IMR-90 (cell line): ENCODE results near the gene CDH13. TPM values are rescaled to one million over a fixed set of nuclear protein-coding genes. Genes with fewer than 3 reads are reported as not detected.

Source experiments
- ATAC-seq: fragments of 200-7000 bp; cut with Tn5 transposase; 2 replicates; pipeline ENCODE4 v1.9.1; 2020; ENCODE audit warnings: low read depth, mild to moderate bottlenecking, moderate library complexity
- BruUV-seq: library from RNA; stranded (reverse); fragments of 400-500 nt; replicated peaks from 2 replicates; lab custom pipeline; 2021; lab: Mats Ljungman, UMichigan
- CTCF ChIA-PET: fragments of 300-600 bp; formaldehyde crosslinking; extraction: SDS; loops from one replicate; lab custom pipeline; 2021; ENCODE audit warnings: antibody characterized with exemption; lab: Yijun Ruan, JAX
- POLR2A ChIA-PET: fragments of 300-600 bp; sonication (Branson Sonifier 250); formaldehyde crosslinking; loops from one replicate; lab custom pipeline; 2022; ENCODE audit warnings: antibody characterized with exemption; ENCODE audit not compliant: unreplicated experiment; lab: Charles Lee
- DNase-seq: peaks from one replicate; pipeline ENCODE4 v3.0.0; 2013
- H2AFZ ChIP-seq: replicated peaks from 2 replicates; pipeline ENCODE3; 2013; ENCODE audit warnings: low read length, mild to moderate bottlenecking; ENCODE audit not compliant: poor library complexity
- H2AK5ac ChIP-seq: 2 replicates; pipeline ENCODE4 v1.6.1; 2013; ENCODE audit warnings: low read depth, low read length, inconsistent platforms
- H2AK9ac ChIP-seq: replicated peaks from 2 replicates; pipeline ENCODE3; 2013; ENCODE audit warnings: mild to moderate bottlenecking, low read depth, low read length, moderate library complexity; ENCODE audit not compliant: poor library complexity
- H2BK120ac ChIP-seq: 2 replicates; pipeline ENCODE4 v1.6.1; 2013; ENCODE audit warnings: low read depth, low read length, inconsistent platforms
- H2BK15ac ChIP-seq: 3 replicates; pipeline ENCODE4 v1.6.1; 2013; ENCODE audit warnings: low read depth, low read length, inconsistent platforms
- H2BK20ac ChIP-seq: 2 replicates; pipeline ENCODE4 v1.6.1; 2013; ENCODE audit warnings: low read depth, mild to moderate bottlenecking, inconsistent platforms, low read length, moderate library complexity
- H2BK5ac ChIP-seq: 2 replicates; pipeline ENCODE4 v1.6.1; 2013; ENCODE audit warnings: mild to moderate bottlenecking, low read depth, low read length, inconsistent platforms; ENCODE audit not compliant: poor library complexity, severe bottlenecking
- H3K14ac ChIP-seq: replicated peaks from 2 replicates; pipeline ENCODE4 v1.6.1; 2013; ENCODE audit warnings: low read depth, low read length, inconsistent platforms
- H3K18ac ChIP-seq: 2 replicates; pipeline ENCODE4 v1.6.1; 2013; ENCODE audit warnings: low read depth, low read length, control low read depth
- H3K23ac ChIP-seq: 2 replicates; pipeline ENCODE4 v1.6.1; 2013; ENCODE audit warnings: low read depth, low read length, inconsistent platforms
- H3K27ac ChIP-seq: 2 replicates; pipeline ENCODE4 v1.5.1; 2013; ENCODE audit warnings: mild to moderate bottlenecking, control low read depth, low read length; ENCODE audit not compliant: insufficient read depth
- H3K27me3 ChIP-seq: 2 replicates; pipeline ENCODE4 v1.6.1; 2013; ENCODE audit warnings: low read length; ENCODE audit not compliant: control insufficient read depth, insufficient read depth
- H3K36me3 ChIP-seq: 2 replicates; pipeline ENCODE4 v1.6.1; 2013; ENCODE audit warnings: low read length, mixed read lengths; ENCODE audit not compliant: control insufficient read depth, insufficient read depth
- H3K4ac ChIP-seq: 2 replicates; pipeline ENCODE4 v1.6.1; 2013; ENCODE audit warnings: low read depth, low read length, inconsistent platforms
- H3K4me1 ChIP-seq: 2 replicates; pipeline ENCODE4 v1.6.1; 2013; ENCODE audit warnings: low read length, mixed read lengths; ENCODE audit not compliant: control insufficient read depth, insufficient read depth
- H3K4me2 ChIP-seq: 2 replicates; pipeline ENCODE4 v1.6.1; 2013; ENCODE audit warnings: low read depth, mild to moderate bottlenecking, control low read depth, low read length, moderate library complexity
- H3K4me3 ChIP-seq: 2 replicates; pipeline ENCODE4 v1.5.1; 2013; ENCODE audit warnings: low read depth, mild to moderate bottlenecking, control low read depth, low read length, moderate library complexity; ENCODE audit not compliant: insufficient read depth
- H3K56ac ChIP-seq: 2 replicates; pipeline ENCODE4 v1.6.1; 2013; ENCODE audit warnings: low read length, inconsistent platforms; ENCODE audit not compliant: insufficient read depth; ENCODE audit errors: extremely low read depth
- H3K79me1 ChIP-seq, 2 experiments: 2 replicates each; pipeline ENCODE4 v1.6.1; 2013; ENCODE audit warnings: low read length in 2 of 2, inconsistent platforms in 1 of 2, low read depth in 1 of 2
- H3K9ac ChIP-seq: 2 replicates; pipeline ENCODE4 v1.6.1; 2013; ENCODE audit warnings: low read depth, low read length, control low read depth
- H3K9me1 ChIP-seq: 2 replicates; pipeline ENCODE4 v1.6.1; 2013; ENCODE audit warnings: low read length, inconsistent platforms; ENCODE audit not compliant: insufficient read depth
- H3K9me3 ChIP-seq: 2 replicates; pipeline ENCODE4 v1.6.1; 2013; ENCODE audit warnings: low read length; ENCODE audit not compliant: control insufficient read depth, insufficient read depth
- H4K20me1 ChIP-seq: 2 replicates; pipeline ENCODE4 v1.6.1; 2013; ENCODE audit warnings: low read length, inconsistent platforms; ENCODE audit not compliant: insufficient read depth
- H4K5ac ChIP-seq: 2 replicates; pipeline ENCODE4 v1.6.1; 2013; ENCODE audit warnings: mild to moderate bottlenecking, low read depth, low read length, control low read depth
- H4K8ac ChIP-seq, 2 experiments: 2 replicates each; pipeline ENCODE4 v1.6.1; 2013; ENCODE audit warnings: low read depth in 2 of 2, low read length in 2 of 2, control low read depth in 1 of 2, inconsistent platforms in 1 of 2
- H4K91ac ChIP-seq: 2 replicates; pipeline ENCODE4 v1.6.1; 2013; ENCODE audit warnings: low read depth, low read length, inconsistent platforms; ENCODE audit not compliant: insufficient read depth
- BHLHE40 ChIP-seq: fragments of 150-350 bp; IDR thresholded peaks from 2 replicates; pipeline ENCODE4 v1.6.1; 2016; ENCODE audit warnings: mild to moderate bottlenecking, low read depth, low read length
- CHD1 ChIP-seq: IDR thresholded peaks from 2 replicates; pipeline ENCODE4 v1.6.1; 2012; ENCODE audit warnings: low read depth, low read length, improper control_type of control experiment
- MAZ ChIP-seq: IDR thresholded peaks from 2 replicates; pipeline ENCODE4 v1.6.1; 2012; ENCODE audit warnings: low read depth, mild to moderate bottlenecking, low read length, improper control_type of control experiment, moderate library complexity, borderline replicate concordance
- NFE2L2 ChIP-seq: fragments of 150-350 bp; IDR thresholded peaks from 2 replicates; pipeline ENCODE4 v1.6.1; 2016; ENCODE audit warnings: low read depth, mild to moderate bottlenecking, low read length
- RCOR1 ChIP-seq: IDR thresholded peaks from 2 replicates; pipeline ENCODE4 v1.6.1; 2012; ENCODE audit warnings: mild to moderate bottlenecking, low read length, improper control_type of control experiment; ENCODE audit not compliant: insufficient replicate concordance
- SMC3 ChIP-seq: fragments of 150-350 bp; IDR thresholded peaks from 2 replicates; pipeline ENCODE4 v1.6.1; 2016; ENCODE audit warnings: low read depth, mild to moderate bottlenecking, antibody characterized with exemption, low read length, moderate library complexity
- USF2 ChIP-seq: fragments of 150-350 bp; IDR thresholded peaks from 2 replicates; pipeline ENCODE4 v1.6.1; 2017; ENCODE audit warnings: mild to moderate bottlenecking, antibody characterized with exemption, low read length, low read depth
- WGBS, 2 experiments: methylation state at CpG; one replicate each; pipeline versions ENCODE4 v1.1.5 to v1.1.7; 2013; ENCODE audit warnings: missing lambda C conversion rate in 2 of 2; ENCODE audit not compliant: insufficient read length in 1 of 2; ENCODE audit errors: extremely low coverage in 2 of 2; 5-methylcytosine and 5-hydroxymethylcytosine counted together
- dilution Hi-C: fragments of 300-500 bp; cut with HindIII; formaldehyde crosslinking; loops from one replicate; pipeline ENCODE4 v1.14.3; 2018; ENCODE audit warnings: low sequenced_read_pairs; ENCODE audit not compliant: unreplicated experiment
- in situ Hi-C: fragments of 300-500 bp; cut with MboI; formaldehyde crosslinking; loops from 3 replicates; pipeline ENCODE4 v1.14.3; 2019; ENCODE audit warnings: low sequenced_read_pairs, inconsistent platforms, mixed read lengths
- intact Hi-C: fragments of 100-400 bp; cut with micrococcal nuclease; formaldehyde crosslinking; loops from 2 replicates; pipeline ENCODE4 v1.10.0; 2022
- polyA plus RNA-seq, 3 experiments: library from polyadenylated mRNA; depleted of rRNA; stranded (reverse); fragments of >200 nt; gene quantifications; 2 replicates each; pipeline ENCODE4 v1.2.3, GENCODE V29; 2012; ENCODE audit warnings: low replicate concordance in 1 of 3
- total RNA-seq: library from RNA; depleted of rRNA; stranded (reverse); fragments of >200 nt; gene quantifications from 2 replicates; pipeline ENCODE4 v1.2.3, GENCODE V29; 2012

The CDH13 gene
- total and polyA plus RNA-seq, 2 of the 4 experiments (the other 2 are of a cell fraction): 61.6 to 74.7 TPM

- Histone ChIP-seq H3K9me1 (0 out of 2 replicates have a peak, but pooled peaks cover 4% of the 10 kb centered on the region), H4K20me1 (no peaks in the 10 kb centered on the region), H3K18ac (no peak overlapping the region), H3K79me1 (peaks cover 0 to 6% of the 10 kb centered on the region in 2 experiments; a peak in 1 of 4 replicates), H2AK5ac (peak overlapping the region; percentile 9; the same call in 1 of the 2 replicates), H3K23ac (peak overlapping the region; percentile 1; the same call in 1 of the 2 replicates), H4K5ac (no peak overlapping the region), H3K4ac (peak overlapping the region; percentile 28), H3K36me3 (no peaks in the 10 kb centered on the region), H3K9ac (no peak overlapping the region), H2BK20ac (peak overlapping the region; percentile 16; the same call in 1 of the 2 replicates), H3K9me3 (no peaks in the 10 kb centered on the region), H3K4me2 (no peak overlapping the region), H2BK120ac (peak overlapping the region; percentile 60; the same call in 1 of the 2 replicates), H3K27me3 (no peaks in the 10 kb centered on the region), H3K14ac (0 out of 2 replicates have a peak overlapping the region, but pooled peaks have one; percentile 16), H2AFZ (peak overlapping the region; percentile 2), H2AK9ac (peak overlapping the region; percentile 7), H3K4me1 (peaks cover 6% of the 10 kb centered on the region; the same call in 1 of the 2 replicates), H4K8ac (no peak overlapping the region; a peak in 1 of 4 replicates), H2BK15ac (no peak overlapping the region; the same call in 2 of the 3 replicates), H4K91ac (peak overlapping the region; percentile 4), H3K27ac (no peak overlapping the region), H3K56ac (no peak overlapping the region), H3K4me3 (no peak overlapping the region), H2BK5ac (peak overlapping the region; percentile 8)
- WGBS, 2 experiments: 92% methylated on average over 9 of the region's 12 CpGs; no CpG with 5 or more reads in 1 of the 2 experiments
- CTCF ChIA-PET: interaction anchor here (0.6 kb wide), 2 partner anchors 14 to 16 kb away, joined by 3 read pairs; no protein-coding TSS in a partner anchor
- in situ Hi-C loops: no loop called here
- POLR2A ChIA-PET: no interaction called here
- intact Hi-C loops: no loop called here
- TF ChIP-seq RCOR1: no peak
- TF ChIP-seq BHLHE40: no peak
- no peak for TF ChIP-seq MAZ
- no peak for TF ChIP-seq CHD1
- TF ChIP-seq USF2: no peak
- TF ChIP-seq NFE2L2: no peak
- TF ChIP-seq SMC3: no peak
- no peak for DNase-seq
- dilution Hi-C loops: no loop called here
- peak; percentile 27; the same call in 1 of the 2 replicates for ATAC-seq
- BruUV-seq: no TSS peak
These were observed 905.9 kb downstream of the CDH13 start for GRCh38 chr16:83532634-83533033.
